Activated CD8-positive, alpha-beta memory T cell treated with anti-CD3 and anti-CD28 coated beads, Interleukin-2, amount 50 U/mL, for 48 hours (primary cell): ENCODE measurements around the gene MED25.
"Not testable (repeated sequence)": the region's sequence is repeated elsewhere in the genome, so short reads cannot be mapped to it uniquely, and the experiment has no call there.

ENCODE experiments used
- DNase-seq: peaks from one replicate; pipeline ENCODE4 v3.0.0-alpha.2; 2020

The MED25 gene

DNA sequence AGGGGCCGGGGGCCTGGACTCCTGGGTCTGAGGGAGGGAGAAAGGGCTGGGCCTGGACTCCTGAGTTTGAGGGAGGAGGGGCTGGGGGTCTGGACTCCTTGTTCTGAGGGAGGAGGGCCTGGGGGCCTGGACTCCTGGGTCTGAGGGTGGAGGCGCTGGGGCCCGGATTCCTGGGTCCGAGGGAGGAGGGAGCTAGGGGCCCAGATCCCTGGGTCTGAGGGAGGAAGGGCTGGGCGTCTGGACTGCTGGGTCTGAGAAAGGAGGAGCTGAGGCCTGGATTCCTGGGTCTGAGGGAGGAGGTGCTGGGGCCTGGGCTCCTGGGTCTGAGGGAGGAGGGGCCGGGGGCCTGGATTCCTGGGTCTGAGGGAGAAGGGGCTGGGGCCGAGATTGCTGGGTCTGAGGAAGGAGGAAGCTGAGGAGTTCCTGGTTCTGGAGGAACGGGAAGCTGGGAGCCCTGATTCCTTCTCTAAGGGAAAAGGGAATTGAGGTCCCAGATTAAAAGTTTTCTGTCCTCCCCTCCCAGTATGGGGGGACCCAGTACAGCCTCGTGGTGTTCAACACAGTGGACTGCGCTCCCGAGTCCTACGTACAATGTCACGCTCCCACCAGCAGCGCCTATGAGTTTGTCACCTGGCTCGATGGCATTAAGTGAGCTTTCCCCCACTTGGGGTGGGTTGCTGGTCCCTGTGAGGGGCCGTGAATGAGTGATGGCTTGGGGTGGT, 721 bp downstream of the MED25 start:
- no peak for DNase-seq

DNA sequence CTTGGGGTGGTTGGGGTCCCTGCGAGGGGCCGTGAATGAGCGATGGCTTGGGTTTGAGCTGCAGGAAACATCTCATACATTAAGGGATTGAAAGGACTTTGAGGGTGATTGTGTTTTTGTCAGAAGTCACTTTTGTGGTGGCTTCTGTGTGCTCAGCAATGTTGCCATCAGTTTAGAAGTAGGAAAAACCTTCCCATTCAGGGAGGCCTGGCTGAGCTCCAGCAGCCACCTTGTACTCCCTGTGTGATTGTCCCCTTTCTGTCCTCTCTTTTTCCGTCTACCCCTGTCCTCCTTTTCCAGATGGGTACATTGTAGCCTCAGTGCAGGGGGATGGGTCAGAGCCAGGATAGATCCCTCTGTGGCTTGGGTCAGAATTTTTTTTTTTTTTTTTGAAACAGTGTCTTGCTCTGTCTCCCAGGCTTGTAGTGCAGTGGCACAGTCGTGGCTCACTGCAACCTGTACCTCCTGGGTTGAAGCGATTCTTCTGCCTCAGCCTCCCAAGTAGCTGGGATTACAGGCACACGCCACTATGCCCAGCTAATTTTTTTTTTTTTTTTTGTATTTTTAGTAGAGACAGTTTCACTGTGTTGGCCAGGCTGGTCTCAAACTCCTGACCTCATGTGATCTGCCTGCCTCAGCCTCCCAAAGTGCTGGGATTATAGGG, 1.5 kb downstream of the MED25 start:
- DNase-seq, result not testable (repeated sequence)

DNA sequence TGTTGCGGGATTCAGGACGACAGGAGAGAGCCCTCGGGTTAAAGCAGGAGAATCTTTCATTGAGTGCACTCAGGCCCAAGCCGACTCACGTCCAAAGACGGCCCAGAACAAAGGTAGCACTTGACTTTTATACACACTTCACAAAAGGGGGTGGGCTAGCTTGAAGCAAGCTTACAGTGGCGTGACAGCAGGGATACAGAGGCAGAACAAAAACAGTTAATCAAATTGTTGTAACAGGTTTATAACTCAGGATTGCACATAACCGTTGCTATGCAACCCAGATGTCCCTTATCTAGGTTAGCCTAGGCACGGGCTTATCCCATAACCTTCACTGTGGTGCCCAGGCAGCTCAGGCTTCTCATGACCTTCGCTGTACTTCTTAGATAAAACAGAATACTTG, 2.0 kb downstream of the MED25 start:
- DNase-seq, result no peak

DNA sequence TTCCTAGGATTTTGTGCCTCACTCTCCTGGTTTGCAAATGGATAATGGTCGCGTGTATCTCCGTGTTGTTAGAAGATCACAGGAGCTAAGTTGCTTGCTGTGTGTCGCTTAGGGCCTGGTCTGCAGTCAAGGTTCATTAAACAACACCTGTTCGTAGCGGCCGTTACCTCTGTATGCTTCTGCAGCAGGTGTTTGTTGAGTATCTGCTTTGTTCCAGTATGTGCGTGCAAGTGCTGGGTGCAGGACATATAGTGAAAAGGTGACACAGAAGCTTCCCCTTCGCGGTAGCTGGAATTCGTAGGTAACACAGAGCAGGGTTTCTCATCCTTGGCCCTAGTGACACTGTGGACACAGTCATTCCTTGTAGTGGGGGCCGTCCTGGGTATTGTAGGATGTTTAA, 5.4 kb downstream of the MED25 start:
- DNase-seq, result no peak

DNA sequence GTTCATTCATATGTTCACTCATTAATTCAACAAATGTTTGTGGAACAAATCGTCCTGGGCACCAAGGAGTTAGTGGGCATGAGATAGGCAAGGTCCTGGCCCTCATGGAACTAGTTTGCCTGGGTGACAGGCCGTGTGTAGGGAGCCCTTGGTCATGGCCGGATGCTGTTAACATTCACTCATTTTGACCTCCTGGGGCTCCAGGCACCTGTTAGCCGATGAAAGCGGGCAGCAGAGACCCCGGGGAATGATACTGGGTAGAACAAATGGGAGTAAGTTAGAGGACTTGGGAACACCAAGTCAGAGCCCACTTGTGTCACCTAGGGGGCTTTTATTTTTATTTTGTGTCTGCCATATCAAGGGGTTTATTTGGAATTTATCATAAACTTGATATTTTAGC, 6.6 kb downstream of the MED25 start:
- no peak for DNase-seq

DNA sequence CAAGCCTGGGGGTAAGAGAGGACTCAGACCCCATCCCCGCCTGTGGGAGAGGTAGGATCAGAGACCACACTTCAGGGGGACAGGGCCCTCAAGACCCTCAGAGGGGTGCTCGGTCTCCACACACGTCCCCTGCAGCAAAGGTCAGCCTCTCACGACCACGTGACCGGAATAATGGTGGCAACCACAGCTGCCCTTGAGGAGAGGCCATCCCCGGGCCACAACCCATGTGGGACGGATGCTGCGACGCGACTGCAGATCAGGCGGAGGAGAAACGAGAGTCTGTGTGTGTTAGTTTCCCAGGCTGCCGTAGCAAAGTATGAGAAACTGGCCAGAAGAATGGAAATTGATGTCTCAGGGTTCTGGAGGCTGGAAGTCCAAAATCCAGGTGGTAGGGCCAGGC, 8.9 kb downstream of the MED25 start:
- no peak for DNase-seq

DNA sequence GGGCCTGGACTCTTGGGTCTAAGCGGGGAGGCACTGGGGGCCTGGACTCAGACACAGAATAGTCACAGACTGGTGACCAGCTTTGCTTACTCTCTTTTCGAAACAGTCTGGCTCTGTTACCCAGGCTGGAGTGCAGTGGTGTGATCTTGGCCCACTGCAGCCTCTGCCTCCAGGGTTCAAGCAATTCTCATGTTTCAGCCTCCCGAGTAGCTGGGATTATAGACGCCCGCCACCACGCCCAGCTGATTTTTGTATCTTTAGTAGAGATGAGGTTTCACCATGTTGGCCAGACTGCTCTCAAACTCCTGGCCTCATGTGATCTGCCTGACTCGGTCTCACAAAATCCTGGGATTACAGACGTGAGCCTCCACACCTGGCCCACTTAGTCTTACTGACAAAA, 11.1 kb downstream of the MED25 start:
- no peak for DNase-seq

DNA sequence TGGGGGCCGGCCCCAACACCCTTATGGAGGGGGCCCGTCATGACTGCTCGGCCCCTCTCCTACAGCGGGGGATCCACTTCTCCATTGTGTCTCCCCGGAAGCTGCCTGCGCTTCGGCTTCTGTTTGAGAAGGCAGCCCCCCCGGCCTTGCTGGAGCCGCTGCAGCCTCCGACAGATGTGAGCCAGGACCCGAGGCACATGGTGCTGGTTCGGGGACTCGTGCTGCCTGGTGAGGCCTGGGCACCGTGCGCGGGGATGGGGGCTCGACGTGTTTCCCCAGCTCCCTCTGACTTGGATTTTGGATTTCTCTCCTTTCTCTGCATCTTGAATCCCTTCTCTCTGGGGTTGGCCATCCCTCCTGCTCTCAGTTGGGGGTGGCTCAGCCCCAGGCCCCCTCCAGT, 11.6 kb downstream of the MED25 start:
- DNase-seq, result no peak

DNA sequence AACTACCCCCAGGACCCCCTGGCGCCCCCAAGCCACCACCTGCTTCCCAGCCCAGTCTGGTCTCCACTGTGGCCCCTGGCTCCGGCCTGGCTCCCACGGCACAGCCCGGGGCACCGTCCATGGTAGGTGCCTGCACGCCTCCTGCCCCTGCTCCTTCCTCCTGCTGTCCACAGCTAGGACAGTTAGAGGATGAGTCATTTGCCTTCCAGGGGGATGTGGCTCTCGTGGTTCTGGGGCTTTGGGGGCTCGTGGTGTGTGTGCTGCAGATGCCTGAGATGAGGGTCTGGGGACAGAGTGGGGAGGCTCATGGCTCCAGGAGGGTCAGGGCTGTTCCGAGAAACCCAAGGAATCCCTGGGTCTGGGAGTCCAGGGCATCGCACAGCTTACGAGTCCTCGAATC, 12.7 kb downstream of the MED25 start:
- no peak for DNase-seq

DNA sequence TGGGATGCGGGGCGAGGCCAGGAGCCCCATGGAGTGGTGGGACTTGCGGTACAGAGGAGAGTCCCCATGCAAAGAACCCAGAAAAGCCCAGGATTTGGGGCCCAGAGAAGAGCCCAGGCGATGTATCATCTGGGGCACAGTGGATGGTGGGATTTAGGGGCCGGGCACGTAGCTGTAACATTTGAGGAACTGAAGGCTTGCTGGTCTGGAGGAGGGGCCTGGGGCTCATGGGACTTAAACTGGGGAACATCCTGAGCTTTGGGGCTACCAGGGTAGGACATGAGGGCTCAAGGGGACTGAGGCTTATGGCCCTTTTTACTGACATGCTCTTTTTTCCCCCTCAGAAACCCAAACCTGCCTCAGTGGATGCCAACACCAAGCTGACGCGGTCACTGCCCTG, 13.5 kb downstream of the MED25 start:
- DNase-seq, result no peak

DNA sequence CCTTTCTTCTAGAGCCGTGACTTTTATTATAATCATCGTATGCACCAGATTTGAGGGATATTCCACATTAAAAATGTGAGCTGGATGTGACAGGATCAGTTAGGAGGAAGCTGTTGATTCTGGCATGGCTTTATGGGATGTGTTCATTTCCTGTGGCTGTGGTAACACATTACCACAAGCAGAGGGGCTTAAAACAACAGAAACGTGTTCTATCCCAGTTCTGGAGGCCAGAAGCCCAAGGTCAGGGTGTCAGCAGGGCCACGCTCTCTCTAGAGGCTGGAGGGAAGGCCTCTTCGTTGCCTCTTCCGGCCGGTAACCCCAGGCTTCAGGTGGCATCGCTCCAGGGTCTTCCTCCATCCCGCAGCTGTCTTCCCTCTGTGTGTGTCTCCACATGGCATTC, 14.5 kb downstream of the MED25 start:
- no peak for DNase-seq

DNA sequence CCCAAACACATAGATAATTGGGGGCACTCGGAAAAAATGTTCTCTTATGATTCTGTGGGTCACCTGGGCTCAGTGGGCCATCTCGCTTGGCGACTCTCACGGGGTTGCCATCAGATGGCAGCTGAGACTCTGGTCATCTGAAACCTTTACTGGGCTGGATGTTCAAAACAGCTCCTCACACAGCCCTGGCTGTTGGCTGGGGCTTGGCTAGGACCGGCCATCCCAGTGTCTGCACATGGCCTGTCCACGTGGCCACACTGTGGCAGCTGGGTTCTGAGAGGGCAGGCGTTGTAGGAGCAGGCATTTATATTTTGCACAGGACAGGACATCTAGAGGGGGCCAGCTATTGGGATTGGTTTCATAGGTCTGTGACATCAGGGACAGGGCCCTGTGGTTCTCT, 15.5 kb downstream of the MED25 start:
- no peak for DNase-seq

DNA sequence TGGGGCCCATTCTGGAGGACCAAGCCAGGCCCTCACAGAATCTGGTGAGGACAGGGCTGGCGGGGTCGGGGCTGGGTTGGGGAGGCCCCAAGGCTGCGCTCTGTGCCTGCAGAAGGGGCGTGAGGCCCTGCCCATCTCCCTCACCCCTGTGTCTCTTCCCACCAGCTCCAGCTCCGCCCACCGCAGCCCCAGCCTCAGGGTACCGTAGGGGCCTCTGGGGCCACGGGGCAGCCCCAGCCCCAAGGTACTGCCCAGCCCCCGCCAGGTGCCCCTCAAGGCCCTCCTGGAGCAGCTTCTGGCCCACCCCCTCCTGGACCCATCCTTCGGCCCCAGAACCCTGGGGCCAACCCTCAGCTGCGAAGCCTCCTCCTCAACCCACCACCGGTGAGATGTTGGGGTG, 17.5 kb downstream of the MED25 start:
- no peak for DNase-seq

DNA sequence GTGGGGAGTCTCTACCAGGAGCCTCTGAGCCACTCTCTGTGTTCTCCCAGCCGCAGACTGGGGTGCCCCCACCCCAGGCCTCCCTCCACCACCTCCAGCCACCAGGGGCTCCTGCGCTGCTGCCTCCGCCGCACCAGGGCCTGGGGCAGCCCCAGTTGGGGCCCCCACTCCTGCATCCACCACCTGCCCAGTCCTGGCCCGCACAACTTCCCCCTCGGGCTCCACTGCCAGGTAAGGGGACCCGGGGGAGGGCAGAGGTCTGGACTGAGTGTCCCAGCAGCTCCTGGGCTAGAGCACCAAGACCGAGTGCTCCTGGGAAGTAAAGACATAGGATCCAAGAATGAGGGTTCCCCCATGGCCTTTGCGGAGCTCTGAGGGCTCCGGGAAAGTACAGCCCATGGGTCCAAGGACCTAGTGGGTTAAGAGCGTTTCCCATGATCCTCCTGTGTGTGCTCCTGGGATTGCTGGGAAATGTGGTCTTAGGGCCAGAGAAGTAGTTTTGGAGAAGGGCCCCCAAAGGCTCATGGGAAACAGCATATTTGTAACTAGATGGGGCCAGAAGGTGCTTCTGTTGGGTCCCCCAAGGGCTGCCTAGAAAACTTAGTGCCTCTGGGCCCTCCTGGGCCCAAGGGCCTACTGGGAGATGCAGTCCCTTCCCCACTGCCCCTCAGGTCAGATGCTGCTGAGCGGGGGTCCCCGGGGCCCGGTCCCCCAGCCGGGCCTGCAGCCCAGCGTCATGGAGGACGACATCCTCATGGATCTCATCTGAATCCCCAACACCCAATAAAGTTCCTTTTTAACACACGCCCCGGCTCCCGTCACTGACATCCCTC, 18.3 kb downstream of the MED25 start:
- no peak for DNase-seq

DNA sequence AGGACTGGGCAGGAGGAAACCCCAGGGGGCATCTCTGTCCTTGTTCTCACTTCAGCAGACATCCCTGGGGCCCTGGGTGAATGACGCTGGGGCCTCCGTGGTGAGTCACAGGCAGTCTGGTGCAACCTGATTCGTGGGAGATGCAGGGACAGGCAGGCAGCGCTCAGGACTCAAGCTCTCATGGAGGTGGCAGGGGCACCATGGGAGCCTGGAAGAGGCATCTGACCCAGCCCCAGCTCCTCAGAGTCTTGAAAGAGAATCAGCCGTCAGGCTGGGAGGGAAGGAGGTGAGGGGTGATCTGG, 18.9 kb downstream of the MED25 start:
- no peak for DNase-seq

DNA sequence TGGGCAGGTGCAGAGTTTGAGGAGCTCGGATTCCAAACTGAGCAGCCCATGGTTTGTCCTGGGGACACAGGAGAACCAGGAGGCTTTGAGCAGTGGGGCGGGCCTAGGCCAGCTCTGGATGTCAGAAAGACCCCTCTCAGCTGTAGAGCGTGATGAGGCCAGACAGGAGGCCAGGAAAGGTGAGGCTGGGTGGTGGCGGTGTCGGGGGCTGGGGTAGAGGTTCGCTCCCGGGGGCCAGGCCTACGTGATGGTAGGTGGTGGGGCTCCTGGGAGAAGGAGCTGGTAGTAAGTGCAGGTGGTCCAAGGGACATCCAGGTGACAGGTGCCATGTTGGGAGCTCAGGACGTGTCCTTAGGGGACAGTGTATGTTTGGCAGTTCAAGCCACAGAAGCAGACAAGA, 19.3 kb downstream of the MED25 start:
- no peak for DNase-seq

DNA sequence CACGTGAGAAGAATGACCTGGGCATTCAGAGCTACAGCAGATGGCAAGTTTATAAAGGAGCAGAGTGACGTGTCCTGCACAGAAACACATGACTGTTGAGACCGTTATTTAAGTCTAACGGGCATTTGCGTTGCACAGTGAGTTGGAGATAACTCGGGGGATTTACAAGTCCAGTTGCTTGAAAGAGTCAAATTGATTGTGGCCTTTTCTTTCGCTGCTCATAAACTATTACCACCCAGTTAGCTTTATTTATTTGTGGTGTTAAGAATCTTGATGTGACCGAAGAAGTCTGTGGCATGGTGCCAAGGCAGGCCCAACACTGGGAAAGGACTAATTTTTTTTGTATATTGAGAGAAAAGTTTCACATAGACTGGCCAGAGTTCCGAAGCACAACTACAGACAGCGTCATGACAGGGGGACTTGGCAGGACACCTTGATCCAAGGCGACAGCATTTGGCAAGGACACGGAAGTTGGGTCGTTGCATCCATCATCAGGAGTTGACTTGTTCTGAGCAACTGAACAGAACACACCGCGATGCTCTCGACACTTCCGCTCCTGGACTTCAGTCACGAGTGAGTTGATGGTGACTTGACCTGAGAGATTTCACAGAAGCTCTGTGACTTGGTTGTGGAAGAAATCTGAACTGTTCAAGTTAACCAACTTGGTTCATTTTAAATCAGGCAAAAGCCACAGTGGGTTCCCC, 20.9 kb downstream of the MED25 start:
- no peak for DNase-seq

DNA sequence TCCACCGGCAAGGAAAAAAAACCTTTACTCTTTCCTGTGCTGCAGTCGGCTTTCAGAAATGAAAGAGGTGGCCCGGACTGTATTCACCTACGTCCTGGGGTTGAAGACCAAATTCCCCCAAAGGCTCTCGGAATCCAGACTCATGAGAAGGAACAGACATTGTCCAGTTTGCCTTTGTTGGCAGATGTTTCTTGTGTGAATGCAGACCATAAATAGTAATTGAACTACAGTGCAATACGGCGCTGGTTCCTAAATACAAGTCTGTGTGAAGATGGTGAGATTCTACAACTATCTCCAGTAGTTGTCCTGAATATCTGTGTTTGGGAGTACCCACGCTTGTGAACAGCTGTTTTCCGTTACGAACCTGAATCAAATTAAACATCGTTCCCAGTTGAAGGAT, 21.6 kb downstream of the MED25 start:
- DNase-seq, result no peak

DNA sequence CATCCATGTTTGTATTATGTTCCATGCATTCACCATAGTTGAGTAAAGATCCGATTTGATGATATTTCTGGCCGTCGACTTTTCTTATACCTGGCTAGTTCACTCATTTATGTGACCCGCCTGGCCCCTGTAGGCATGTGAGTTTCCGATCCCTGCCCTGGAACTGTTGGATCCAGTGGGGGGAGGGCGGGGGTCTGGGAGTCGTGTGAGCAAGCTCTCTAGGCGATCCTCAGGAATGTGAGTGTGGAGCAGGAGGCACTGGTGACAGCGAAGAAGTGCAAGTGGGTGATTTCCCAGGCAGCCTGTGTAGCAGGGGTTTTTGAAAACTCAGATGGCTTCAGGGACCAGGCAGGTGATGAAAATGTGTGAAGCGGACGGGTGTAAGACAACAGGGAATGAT, 22.2 kb downstream of the MED25 start:
- DNase-seq, result no peak

DNA sequence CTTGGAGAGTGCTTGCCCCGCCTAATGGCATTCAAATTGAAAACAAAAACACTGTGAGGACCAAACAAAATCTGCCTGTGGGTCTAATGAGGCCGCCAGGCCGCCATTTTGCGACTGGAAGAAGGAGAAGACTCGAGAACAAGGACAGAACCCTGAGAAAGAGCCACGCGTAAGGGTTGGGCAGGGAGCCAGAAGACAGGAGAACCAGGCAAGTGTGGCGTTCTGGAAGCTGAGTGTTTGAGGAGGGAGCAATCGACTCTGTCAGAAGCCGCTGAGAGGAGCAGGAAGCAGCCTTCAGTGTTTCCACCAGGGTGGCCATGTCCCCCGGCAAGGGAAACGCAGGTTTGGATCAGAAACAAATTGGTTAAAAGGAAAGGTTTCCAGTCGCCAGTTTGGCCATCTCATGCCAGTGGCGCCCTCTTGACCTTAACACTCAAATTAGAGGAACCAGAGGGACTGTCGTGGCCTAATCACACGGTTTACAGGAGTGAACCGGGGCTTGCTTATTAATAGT, 22.7 kb downstream of the MED25 start:
- DNase-seq, result no peak

DNA sequence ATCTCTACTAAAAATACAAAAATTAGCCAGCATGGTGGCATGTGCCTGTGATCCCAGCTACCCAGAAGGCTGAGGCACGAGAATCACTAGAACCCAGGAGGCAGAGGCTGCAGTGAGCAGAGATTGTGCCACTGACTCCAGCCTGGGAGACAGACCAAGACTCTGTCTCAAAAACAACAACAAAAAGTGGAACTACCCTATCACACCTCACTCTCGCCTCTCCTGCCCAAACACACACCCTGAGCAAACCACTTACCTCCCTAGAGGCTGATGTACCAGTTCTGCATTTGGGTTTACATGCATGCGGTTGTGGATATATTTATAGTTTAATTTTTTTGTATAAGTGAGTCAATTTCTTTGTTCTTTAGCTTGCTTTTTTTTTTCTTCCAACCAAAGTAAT, 25.2 kb downstream of the MED25 start:
- no peak for DNase-seq

DNA sequence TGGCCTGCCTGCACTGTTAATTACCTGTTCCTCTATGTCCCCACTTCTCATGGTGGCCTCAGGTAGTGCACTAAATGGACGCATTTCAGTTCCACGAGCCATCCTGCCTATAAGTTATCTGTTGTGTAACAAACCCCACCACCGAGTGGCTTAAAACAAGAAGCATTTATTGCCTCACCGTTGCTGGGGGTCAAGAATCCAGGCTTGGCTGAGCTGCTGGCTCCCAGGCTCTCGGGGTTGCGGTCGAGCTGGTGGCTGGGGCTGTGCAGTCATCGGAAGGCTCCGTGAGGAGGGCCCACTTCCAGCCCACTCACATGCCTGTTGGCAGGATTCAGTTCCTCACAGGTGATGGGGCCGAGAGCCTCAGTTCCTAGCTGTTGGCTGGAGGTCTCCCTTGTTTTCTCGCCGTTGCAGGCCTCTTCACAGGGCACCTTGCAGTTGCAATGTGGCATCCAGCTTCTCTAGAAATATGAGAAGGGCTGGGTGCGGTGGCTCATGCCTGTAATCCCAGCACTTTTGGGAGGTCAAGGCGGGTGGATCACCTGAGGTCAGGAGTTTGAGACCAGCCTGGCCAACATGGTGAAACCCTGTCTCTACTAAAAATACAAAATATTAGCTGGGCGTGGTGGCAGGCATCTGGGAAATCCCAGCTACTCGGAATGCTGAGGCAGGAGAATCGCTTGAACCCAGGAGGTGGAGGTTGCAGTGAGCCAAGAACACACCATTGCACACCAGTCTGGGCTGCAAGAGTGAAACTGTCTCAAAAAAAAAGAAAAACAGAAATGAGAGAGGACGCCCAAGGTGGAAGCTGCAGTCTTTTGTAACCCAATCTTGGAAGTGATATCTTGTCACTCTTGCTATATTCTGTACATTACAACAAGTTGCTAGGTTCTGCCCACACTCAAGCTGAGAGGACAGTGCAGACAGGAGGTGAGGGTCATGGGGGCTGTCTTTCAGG, 26.3 kb downstream of the MED25 start:
- no peak for DNase-seq
